Activated CD8-positive, alpha-beta T cell treated with anti-CD3 and anti-CD28 coated beads for 36 hours (primary cell): ENCODE results near the gene ZNF385B. TPM values are rescaled to one million over a fixed set of nuclear protein-coding genes. Genes with fewer than 3 reads are reported as not detected.

ENCODE experiments used
- ATAC-seq: fragments of 200-7000 bp; cut with Tn5 transposase; one replicate; pipeline ENCODE4 v1.10.0; 2021; ENCODE audit warnings: mild to moderate bottlenecking, moderate library complexity
- CTCF ChIA-PET: fragments of 350-600 bp; sonication (Branson Sonifier 250); formaldehyde crosslinking; loops from one replicate; lab custom pipeline; 2021; ENCODE audit warnings: antibody characterized with exemption; lab: Charles Lee
- POLR2A ChIA-PET: fragments of 350-600 bp; sonication (Branson Sonifier 250); formaldehyde crosslinking; loops from one replicate; lab custom pipeline; 2021; ENCODE audit warnings: antibody characterized with exemption; lab: Charles Lee
- DNase-seq: peaks from one replicate; pipeline ENCODE4 v3.0.0-alpha.2; 2020
- H3K27ac Mint-ChIP-seq: one replicate; pipeline ENCODE4 v1.8.0; 2021; ENCODE audit warnings: mild to moderate bottlenecking, mixed read lengths
- H3K27me3 Mint-ChIP-seq: one replicate; pipeline ENCODE4 v1.8.0; 2021; ENCODE audit warnings: mixed read lengths
- H3K36me3 Mint-ChIP-seq: one replicate; pipeline ENCODE4 v1.8.0; 2021; ENCODE audit warnings: low read depth, mixed read lengths
- H3K4me1 Mint-ChIP-seq: one replicate; pipeline ENCODE4 v1.8.0; 2021; ENCODE audit warnings: low read depth, mixed read lengths
- H3K4me3 Mint-ChIP-seq: one replicate; pipeline ENCODE4 v1.8.0; 2021; ENCODE audit warnings: mild to moderate bottlenecking, moderate library complexity, mixed read lengths
- H3K9me3 Mint-ChIP-seq: one replicate; pipeline ENCODE4 v1.8.0; 2021; ENCODE audit warnings: mixed read lengths
- CTCF ChIP-seq: fragments of 200-600 bp; IDR thresholded peaks from one replicate; pipeline ENCODE4 v1.8.0; 2022; ENCODE audit warnings: antibody characterized with exemption, mild to moderate bottlenecking
- intact Hi-C: fragments of 100-400 bp; cut with micrococcal nuclease; formaldehyde crosslinking; loops from one replicate; pipeline ENCODE4 v1.10.0; 2022
- total RNA-seq, 2 experiments: library from RNA; stranded (reverse); gene quantifications; one replicate each; pipeline ENCODE4 v1.2.3, GENCODE V29; 2021

ZNF385B gene
- total RNA-seq, 2 experiments from 2014 or later: not detected

GRCh38 chr2:179539124-179539511, 322.3 kb downstream of the ZNF385B start:
- POLR2A ChIA-PET: no interaction called here
- no peak overlapping the region for H3K27ac Mint-ChIP-seq
- H3K36me3 Mint-ChIP-seq: no peaks in the 10 kb centered on the region
- H3K27me3 Mint-ChIP-seq: no peaks in the 10 kb centered on the region
- peaks cover 7% of the 10 kb centered on the region for H3K9me3 Mint-ChIP-seq
- intact Hi-C loops: no loop called here
- H3K4me3 Mint-ChIP-seq: no peak overlapping the region
- H3K4me1 Mint-ChIP-seq: no peaks in the 10 kb centered on the region
- TF ChIP-seq CTCF: no peak
- no peak for ATAC-seq
- CTCF ChIA-PET: no interaction called here
- DNase-seq: no peak

GRCh38 chr2:179538406-179539123, 322.8 kb downstream of the ZNF385B start:
- Mint-ChIP-seq H3K27ac (no peak overlapping the region), H3K36me3 (no peaks in the 10 kb centered on the region), H3K9me3 (peaks cover 7% of the 10 kb centered on the region), H3K4me3 (no peak overlapping the region), H3K4me1 (no peaks in the 10 kb centered on the region), H3K27me3 (no peaks in the 10 kb centered on the region)
- ChIA-PET CTCF (no interaction called here), POLR2A (no interaction called here)
- DNase-seq (no peak), ATAC-seq (no peak)
- no peak for TF ChIP-seq CTCF
- intact Hi-C loops: no loop called here

- no peak for DNase-seq
- Mint-ChIP-seq H3K4me3 (no peak overlapping the region), H3K27me3 (no peaks in the 10 kb centered on the region), H3K36me3 (no peaks in the 10 kb centered on the region), H3K4me1 (no peaks in the 10 kb centered on the region), H3K27ac (no peak overlapping the region), H3K9me3 (peaks cover 7% of the 10 kb centered on the region)
- POLR2A ChIA-PET: no interaction called here
- intact Hi-C loops: no loop called here
- TF ChIP-seq CTCF: no peak
- CTCF ChIA-PET: no interaction called here
- no peak for ATAC-seq
Measured at GRCh38 chr2:179536185-179536584, 325.2 kb downstream of the ZNF385B start.

GRCh38 chr2:179533875-179534274, 327.5 kb downstream of the ZNF385B start:
- Mint-ChIP-seq H3K27me3 (no peaks in the 10 kb centered on the region), H3K4me3 (no peak overlapping the region), H3K4me1 (no peaks in the 10 kb centered on the region), H3K36me3 (no peaks in the 10 kb centered on the region), H3K9me3 (peaks cover 4% of the 10 kb centered on the region), H3K27ac (no peak overlapping the region)
- TF ChIP-seq CTCF: no peak
- DNase-seq (no peak), ATAC-seq (no peak)
- intact Hi-C loops: no loop called here
- POLR2A ChIA-PET: no interaction called here
- CTCF ChIA-PET: no interaction called here

- no peak overlapping the region for H3K27ac Mint-ChIP-seq
- no peaks in the 10 kb centered on the region for H3K27me3 Mint-ChIP-seq
- intact Hi-C loops: no loop called here
- H3K9me3 Mint-ChIP-seq: peaks cover 3% of the 10 kb centered on the region
- H3K4me1 Mint-ChIP-seq: no peaks in the 10 kb centered on the region
- no peak overlapping the region for H3K4me3 Mint-ChIP-seq
- H3K36me3 Mint-ChIP-seq: no peaks in the 10 kb centered on the region
- ATAC-seq (no peak), DNase-seq (no peak)
- ChIA-PET CTCF (no interaction called here), POLR2A (no interaction called here)
- no peak for TF ChIP-seq CTCF
Measured at GRCh38 chr2:179532863-179533278, 328.5 kb downstream of the ZNF385B start.
